ENCODE results near the gene SSC4D. TPM values are rescaled to one million over a fixed set of nuclear protein-coding genes. Genes with fewer than 3 reads are reported as not detected.

The SSC4D gene
- total RNA-seq, 4 donors from 2014 or later, result 0.42 to 0.95 TPM; not detected in 2

DNA sequence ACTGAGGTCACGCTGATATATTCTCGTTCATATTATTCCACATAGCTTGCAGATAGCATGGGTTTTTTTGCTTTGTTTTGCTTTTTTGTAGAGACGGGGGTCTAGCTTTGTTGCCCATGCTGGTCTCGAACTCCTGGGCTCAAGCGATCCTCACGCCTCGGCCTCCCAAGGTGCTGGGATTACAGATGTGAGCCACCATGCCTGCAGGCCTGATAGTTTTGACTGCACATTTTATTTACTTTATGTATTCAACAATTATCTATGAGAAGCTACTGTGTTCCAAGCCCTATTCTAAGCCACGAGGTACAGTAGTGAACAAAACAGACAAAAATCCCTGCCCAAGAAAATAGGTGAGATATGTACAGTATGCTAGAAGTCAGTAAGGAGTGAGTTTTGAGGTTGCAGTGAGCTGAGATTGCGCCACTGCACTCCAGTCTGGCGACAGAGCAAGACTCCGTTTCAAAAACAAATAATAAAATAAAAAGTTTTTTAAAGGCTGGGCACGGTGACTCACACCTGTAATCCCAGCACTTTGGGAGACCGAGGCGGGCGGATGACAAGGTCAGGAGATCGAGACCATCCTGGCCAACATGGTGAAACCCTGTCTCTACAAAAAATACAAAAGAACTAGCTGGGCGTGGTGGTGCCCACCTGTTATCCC, 49.4 kb downstream of the SSC4D start:
- Histone ChIP-seq H3K27me3 (no peaks in the 10 kb centered on the region), H3K4me1 (peaks cover 45% of the 10 kb centered on the region), H3K9me3 (no peaks in the 10 kb centered on the region), H3K4me3 (peak overlapping the region; percentile 94), H3K36me3 (no peaks in the 10 kb centered on the region), H3K27ac (peak overlapping the region; percentile 98)
- 73% methylated on average over 17 of the region's 17 CpGs for WGBS
- TF ChIP-seq EP300 (IDR thresholded peaks at IDR 0.05), result no peak
- TF ChIP-seq, protein P1, sequence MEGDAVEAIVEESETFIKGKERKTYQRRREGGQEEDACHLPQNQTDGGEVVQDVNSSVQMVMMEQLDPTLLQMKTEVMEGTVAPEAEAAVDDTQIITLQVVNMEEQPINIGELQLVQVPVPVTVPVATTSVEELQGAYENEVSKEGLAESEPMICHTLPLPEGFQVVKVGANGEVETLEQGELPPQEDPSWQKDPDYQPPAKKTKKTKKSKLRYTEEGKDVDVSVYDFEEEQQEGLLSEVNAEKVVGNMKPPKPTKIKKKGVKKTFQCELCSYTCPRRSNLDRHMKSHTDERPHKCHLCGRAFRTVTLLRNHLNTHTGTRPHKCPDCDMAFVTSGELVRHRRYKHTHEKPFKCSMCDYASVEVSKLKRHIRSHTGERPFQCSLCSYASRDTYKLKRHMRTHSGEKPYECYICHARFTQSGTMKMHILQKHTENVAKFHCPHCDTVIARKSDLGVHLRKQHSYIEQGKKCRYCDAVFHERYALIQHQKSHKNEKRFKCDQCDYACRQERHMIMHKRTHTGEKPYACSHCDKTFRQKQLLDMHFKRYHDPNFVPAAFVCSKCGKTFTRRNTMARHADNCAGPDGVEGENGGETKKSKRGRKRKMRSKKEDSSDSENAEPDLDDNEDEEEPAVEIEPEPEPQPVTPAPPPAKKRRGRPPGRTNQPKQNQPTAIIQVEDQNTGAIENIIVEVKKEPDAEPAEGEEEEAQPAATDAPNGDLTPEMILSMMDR (IDR thresholded peaks at IDR 0.05), result no peak
- no peak for TF ChIP-seq POLR2A (IDR thresholded peaks at IDR 0.05)
- no peak for TF ChIP-seq POLR2AphosphoS5 (IDR thresholded peaks at IDR 0.05)
- DNase-seq (ENCODE audit: low spot score in 2 of 2), result no peak

DNA sequence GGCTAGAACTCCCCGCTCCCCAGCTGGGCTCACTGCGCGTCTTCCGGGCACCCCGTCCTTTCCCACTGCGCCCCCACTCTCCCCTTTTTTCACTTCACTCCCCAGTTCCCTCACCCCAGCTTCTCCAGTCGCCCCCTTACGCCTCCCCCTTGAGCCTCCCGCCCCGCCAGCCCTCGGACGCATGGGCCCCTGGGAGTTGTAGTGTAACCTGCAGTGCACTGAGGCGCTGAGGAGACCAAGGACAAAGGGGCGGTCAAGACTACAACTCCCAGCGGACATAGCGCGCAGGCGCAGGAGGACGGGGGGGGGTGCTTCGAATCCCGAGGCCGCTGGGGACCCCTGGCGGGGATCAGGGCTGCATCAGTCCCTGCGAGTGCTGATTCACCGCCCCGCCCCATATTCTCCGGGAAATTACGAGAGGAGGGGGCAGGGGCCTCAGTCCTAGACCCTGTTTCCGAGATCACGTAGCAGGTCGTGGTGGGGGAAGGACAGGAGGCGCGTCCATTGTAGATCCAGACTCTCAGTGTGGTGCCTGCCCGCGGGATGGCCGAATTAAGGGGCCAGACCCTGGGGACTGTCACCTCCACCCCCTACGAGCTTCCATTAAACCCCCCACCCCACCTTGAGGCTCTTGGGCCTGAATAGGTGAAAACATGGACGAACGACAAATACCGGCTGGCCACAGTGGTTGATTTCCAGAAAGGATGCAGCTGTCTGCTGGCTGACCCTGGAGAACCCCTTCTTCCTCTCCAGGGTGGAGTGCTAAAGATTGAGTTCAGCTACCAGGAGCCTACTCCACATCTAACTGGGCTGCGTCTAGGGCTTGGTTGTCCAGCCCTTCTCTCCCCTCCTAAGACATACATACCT, 50.2 kb downstream of the SSC4D start:
- no peak for TF ChIP-seq EP300 (IDR thresholded peaks at IDR 0.05)
- TF ChIP-seq, protein P1 (IDR thresholded peaks at IDR 0.05), result peak; percentile 72 to 84
- peak in 1 of 2 donors; percentile 48 for TF ChIP-seq POLR2A (IDR thresholded peaks at IDR 0.05)
- peak in 1 of 3 donors; percentile 21 for TF ChIP-seq POLR2AphosphoS5 (IDR thresholded peaks at IDR 0.05)
- peak overlapping the region; percentile 98 for H3K27ac ChIP-seq
- H3K27me3 ChIP-seq, result no peaks in the 10 kb centered on the region
- H3K36me3 ChIP-seq, result no peaks in the 10 kb centered on the region
- under 1% methylated on average over 17 of the region's 41 CpGs for WGBS
- DNase-seq (ENCODE audit: low spot score in 2 of 2), result peak; percentile 97 to 99
- peak overlapping the region; percentile 94 for H3K4me3 ChIP-seq
- H3K4me1 ChIP-seq, result peaks cover 43% of the 10 kb centered on the region
- no peaks in the 10 kb centered on the region for H3K9me3 ChIP-seq

DNA sequence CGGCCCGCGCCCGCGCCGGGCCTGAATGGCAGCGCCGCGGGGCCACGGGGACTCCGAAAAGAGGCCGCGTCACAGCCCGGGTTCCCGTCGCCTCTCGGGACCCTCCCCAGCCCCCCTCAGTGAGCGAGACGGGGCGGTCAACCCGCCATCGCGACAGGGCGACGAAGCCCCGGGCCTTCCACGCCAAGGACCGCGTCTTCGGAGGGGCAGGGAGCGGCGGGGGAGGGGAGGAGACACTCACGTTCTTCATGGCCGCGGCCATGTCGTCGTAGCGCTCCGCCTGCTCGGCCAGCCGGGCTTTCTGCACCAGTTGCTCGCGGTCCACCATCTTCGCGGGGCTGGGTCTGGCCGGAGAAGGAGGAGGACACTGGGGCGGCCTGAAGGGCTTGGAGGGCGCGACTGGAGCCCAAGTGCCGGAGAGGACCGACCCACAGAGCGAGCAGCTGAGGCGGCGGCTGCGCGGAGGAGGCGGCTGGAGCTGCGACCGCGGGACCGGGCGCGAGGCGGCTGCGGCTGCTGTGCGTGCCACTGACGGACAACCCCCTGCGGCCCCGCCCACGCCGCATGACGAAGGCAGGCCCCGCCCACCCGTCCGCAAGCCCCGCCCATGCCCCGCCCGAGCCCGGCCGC, 50.9 kb downstream of the SSC4D start, which contains the start of gene YWHAG:
TSS of gene YWHAG (minus strand) at position 511 of the 630 bp plus-strand sequence. CDS start at position 328, 183 bp downstream.
- Histone ChIP-seq H3K4me3 (peak within 1 kb of the TSS; percentile 94), H3K36me3 (no peaks in the 10 kb centered on the region), H3K4me1 (peaks cover 39% of the 10 kb centered on the region), H3K9me3 (no peaks in the 10 kb centered on the region), H3K27me3 (no peaks in the 10 kb centered on the region), H3K27ac (peak within 1 kb of the TSS; percentile 98)
- under 1% methylated on average over 28 of the region's 80 CpGs for WGBS
- peak; percentile 83 to 97 (median 96) for TF ChIP-seq POLR2AphosphoS5 (IDR thresholded peaks at IDR 0.05)
- no peak for TF ChIP-seq EP300 (IDR thresholded peaks at IDR 0.05)
- peak; percentile 94 to 98 for TF ChIP-seq POLR2A (IDR thresholded peaks at IDR 0.05)
- TF ChIP-seq, protein P1 (IDR thresholded peaks at IDR 0.05), result no peak
- DNase-seq (ENCODE audit: low spot score in 2 of 2), result peak in 1 of 2 donors; percentile 95

DNA sequence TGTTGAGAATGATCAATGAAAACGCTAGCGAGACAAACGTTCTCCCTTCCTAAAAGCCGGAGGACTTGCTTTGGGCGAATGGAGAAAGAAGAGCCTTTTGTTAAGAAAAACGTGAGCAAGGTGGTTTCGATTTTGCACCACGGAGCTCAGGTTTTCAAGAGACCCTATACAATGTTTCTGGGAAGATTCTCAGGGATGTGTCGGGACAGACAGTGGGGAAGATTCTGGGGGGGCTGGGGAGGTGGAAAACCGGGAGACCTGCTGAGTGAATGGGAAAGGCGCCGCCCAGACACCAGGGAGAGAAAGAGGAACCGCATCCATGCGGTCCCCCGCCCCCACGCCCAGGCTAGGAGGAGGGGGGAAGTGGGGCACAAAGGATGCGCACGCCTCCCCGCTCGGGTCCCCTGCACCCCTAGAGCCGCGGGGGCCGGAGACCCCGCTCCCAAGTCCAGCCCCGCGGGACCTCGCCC, 51.5 kb downstream of the SSC4D start:
- H3K9me3 ChIP-seq, result no peaks in the 10 kb centered on the region
- peak overlapping the region; percentile 98 for H3K27ac ChIP-seq
- H3K36me3 ChIP-seq, result no peaks in the 10 kb centered on the region
- peak; percentile 86 to 88 for DNase-seq (ENCODE audit: low spot score in 2 of 2)
- peak overlapping the region; percentile 94 for H3K4me3 ChIP-seq
- no peaks in the 10 kb centered on the region for H3K27me3 ChIP-seq
- H3K4me1 ChIP-seq, result peaks cover 39% of the 10 kb centered on the region
- no peak for TF ChIP-seq POLR2AphosphoS5 (IDR thresholded peaks at IDR 0.05)
- no peak for TF ChIP-seq EP300 (IDR thresholded peaks at IDR 0.05)
- no peak for TF ChIP-seq POLR2A (IDR thresholded peaks at IDR 0.05)
- TF ChIP-seq, protein P1 (IDR thresholded peaks at IDR 0.05), result no peak
- under 1% methylated on average over 12 of the region's 27 CpGs for WGBS

All from suprapubic skin (tissue), 4 donors.